Tibial artery (tissue), 4 donors: ENCODE measurements around the gene LY6G6C.
"Not testable (repeated sequence)": the region's sequence is repeated elsewhere in the genome, so short reads cannot be mapped to it uniquely, and the experiment has no call there.

Experiments
- DNase-seq, 2 donors: peaks; one replicate each; pipeline ENCODE4 v3.0.0-alpha.2; 2019
- H3K27ac ChIP-seq, 2 donors: fragments of 200-600 bp; sonication (generic) in 1 of 2; 1 replicate in 1 of 2; 2 replicates in 1 of 2; pipeline ENCODE4 v1.5.1; 2018 to 2019; ENCODE audit warnings: mild to moderate bottlenecking in 1 of 2
- H3K27me3 ChIP-seq, 2 donors: fragments of 200-600 bp; sonication (generic) in 1 of 2; one replicate each; pipeline versions ENCODE4 v1.5.1 to v1.6.0; 2016 to 2019
- H3K36me3 ChIP-seq, 3 donors: fragments of 200-600 bp; sonication (generic) in 2 of 3; one replicate each; pipeline ENCODE4 v1.5.1; 2016 to 2019; ENCODE audit warnings: mild to moderate bottlenecking in 2 of 3
- H3K4me1 ChIP-seq, 4 donors: fragments of 200-600 bp; sonication (generic) in 2 of 4; 1 replicate in 3 of 4; 2 replicates in 1 of 4; pipeline ENCODE4 v1.5.1; 2016 to 2019
- H3K4me3 ChIP-seq, 2 donors: fragments of 200-600 bp; sonication (generic) in 1 of 2; 1 replicate in 1 of 2; 2 replicates in 1 of 2; pipeline ENCODE4 v1.5.1; 2018 to 2019; ENCODE audit warnings: mild to moderate bottlenecking in 2 of 2
- H3K9me3 ChIP-seq, 3 donors: fragments of 200-600 bp; sonication (generic) in 1 of 3; one replicate each; pipeline ENCODE4 v1.5.1; 2016 to 2019
- CTCF ChIP-seq, 2 experiments: fragments of 200-600 bp in 1 of 2; fragments of 450-650 bp in 1 of 2; IDR thresholded peaks; one replicate each; pipeline ENCODE4 v1.5.1; 2017 to 2019; ENCODE audit warnings: antibody characterized with exemption in 2 of 2, mild to moderate bottlenecking in 1 of 2, moderate library complexity in 1 of 2
- intact Hi-C: fragments of 100-400 bp; cut with DNase I; formaldehyde crosslinking; loops from one replicate; pipeline ENCODE4 v1.15.0; 2023; ENCODE audit warnings: low total_unique reads

The LY6G6C gene

GRCh38 chr6:31712296-31712695, 9.2 kb downstream of the LY6G6C start:
- TF ChIP-seq CTCF (IDR thresholded peaks at IDR 0.05): peak in 1 of 2 experiments; percentile 8
- Histone ChIP-seq H3K9me3 (no peaks in the 10 kb centered on the region), H3K36me3 (no peaks in the 10 kb centered on the region), H3K27ac (no peak overlapping the region), H3K4me1 (no peaks in the 10 kb centered on the region), H3K4me3 (no peak overlapping the region), H3K27me3 (peaks cover 0 to 29% of the 10 kb centered on the region in 2 donors)
- intact Hi-C loops: loop anchor here (5.0 kb wide), 1 partner anchor 575 kb away; the partner anchor contains the start of gene PSORS1C2
- DNase-seq: no peak

GRCh38 chr6:31711233-31711632, 10.3 kb downstream of the LY6G6C start:
- TF ChIP-seq CTCF (IDR thresholded peaks at IDR 0.05): no peak
- Histone ChIP-seq H3K36me3 (no peaks in the 10 kb centered on the region), H3K4me1 (no peaks in the 10 kb centered on the region), H3K27me3 (peaks cover 0 to 29% of the 10 kb centered on the region in 2 donors), H3K9me3 (no peaks in the 10 kb centered on the region), H3K4me3 (no peak overlapping the region), H3K27ac (no peak overlapping the region)
- DNase-seq: no peak
- intact Hi-C loops: loop anchor here (5.0 kb wide), 1 partner anchor 574 kb away; the partner anchor contains the start of gene PSORS1C2

- DNase-seq: no peak
- no peak for TF ChIP-seq CTCF (IDR thresholded peaks at IDR 0.05)
- Histone ChIP-seq H3K27ac (no peak overlapping the region), H3K4me3 (no peak overlapping the region), H3K27me3 (peaks cover 0 to 29% of the 10 kb centered on the region in 2 donors), H3K9me3 (no peaks in the 10 kb centered on the region), H3K4me1 (no peaks in the 10 kb centered on the region), H3K36me3 (no peaks in the 10 kb centered on the region)
- intact Hi-C loops: loop anchor here (5.0 kb wide), 1 partner anchor 573 kb away; the partner anchor contains the start of gene PSORS1C2
Measured at GRCh38 chr6:31710523-31711219, 10.9 kb downstream of the LY6G6C start.

- DNase-seq, H3K27ac ChIP-seq, H3K4me3 ChIP-seq, intact Hi-C loops, H3K36me3 ChIP-seq, H3K4me1 ChIP-seq, H3K9me3 ChIP-seq: not testable (repeated sequence)
- peaks cover 0 to 29% of the 10 kb centered on the region in 2 donors for H3K27me3 ChIP-seq
Measured at GRCh38 chr6:31709157-31709556, 12.4 kb downstream of the LY6G6C start.

- no peak for DNase-seq
- no peak overlapping the region for H3K4me3 ChIP-seq
- H3K27ac ChIP-seq: no peak overlapping the region
- peaks cover 5 to 8% (median 6%) of the 10 kb centered on the region in 4 donors for H3K4me1 ChIP-seq
- no peak for TF ChIP-seq CTCF (IDR thresholded peaks at IDR 0.05)
- H3K9me3 ChIP-seq: no peaks in the 10 kb centered on the region
- peaks cover 0 to 29% of the 10 kb centered on the region in 2 donors for H3K27me3 ChIP-seq
- intact Hi-C loops: no loop called here
- no peaks in the 10 kb centered on the region for H3K36me3 ChIP-seq
Measured at GRCh38 chr6:31708224-31708623, 13.3 kb downstream of the LY6G6C start.

GRCh38 chr6:31707701-31708100, 13.8 kb downstream of the LY6G6C start:
- H3K9me3 ChIP-seq: no peaks in the 10 kb centered on the region
- no peak overlapping the region for H3K4me3 ChIP-seq
- H3K4me1 ChIP-seq: peaks cover 5 to 8% (median 6%) of the 10 kb centered on the region in 4 donors
- peaks cover 0 to 28% of the 10 kb centered on the region in 2 donors for H3K27me3 ChIP-seq
- no peak for DNase-seq
- no peaks in the 10 kb centered on the region for H3K36me3 ChIP-seq
- no peak overlapping the region for H3K27ac ChIP-seq
- no peak for TF ChIP-seq CTCF (IDR thresholded peaks at IDR 0.05)
- intact Hi-C loops: no loop called here
